CD4-positive, alpha-beta memory T cell (primary cell): ENCODE data around the gene TRMT2A. TPM values are rescaled to one million over a fixed set of nuclear protein-coding genes. Genes with fewer than 3 reads are reported as not detected.
"Not testable (repeated sequence)": the region's sequence is repeated elsewhere in the genome, so short reads cannot be mapped to it uniquely, and the experiment has no call there.

Experiments
- CTCF ChIA-PET: fragments of 350-600 bp; sonication (Branson Sonifier 250); formaldehyde crosslinking; loops from one replicate; lab custom pipeline; 2021; ENCODE audit warnings: inconsistent platforms; ENCODE audit not compliant: partially characterized antibody; lab: Charles Lee
- POLR2A ChIA-PET: fragments of 350-600 bp; sonication (Branson Sonifier 250); formaldehyde crosslinking; loops from one replicate; lab custom pipeline; 2021; ENCODE audit not compliant: partially characterized antibody; lab: Charles Lee
- DNase-seq, 5 donors: peaks; one replicate each; pipeline versions ENCODE4 v3.0.0 to v3.0.0-alpha.2; 2020 to 2022; ENCODE audit warnings: mixed read lengths in 1 of 5
- H3K27ac ChIP-seq: one replicate; pipeline ENCODE4 v1.7.0; 2013; ENCODE audit warnings: low read depth, low read length
- H3K27me3 ChIP-seq: 2 replicates; pipeline ENCODE4 v1.7.0; 2013; ENCODE audit warnings: mild to moderate bottlenecking, low read length, moderate library complexity; ENCODE audit not compliant: insufficient read depth
- H3K36me3 ChIP-seq: 2 replicates; pipeline ENCODE4 v1.7.0; 2013; ENCODE audit warnings: mild to moderate bottlenecking, low read length, moderate library complexity; ENCODE audit not compliant: insufficient read depth
- H3K4me1 ChIP-seq: 2 replicates; pipeline ENCODE4 v1.7.0; 2013; ENCODE audit warnings: mild to moderate bottlenecking, low read length, moderate library complexity; ENCODE audit not compliant: insufficient read depth
- H3K4me3 ChIP-seq, 2 donors: one replicate each; pipeline ENCODE4 v1.7.0; 2013; ENCODE audit warnings: low read length in 2 of 2, mild to moderate bottlenecking in 1 of 2
- H3K9me3 ChIP-seq, 2 donors: one replicate each; pipeline ENCODE4 v1.7.0; 2013; ENCODE audit warnings: low read length in 2 of 2, control low read depth in 1 of 2; ENCODE audit not compliant: control insufficient read depth in 1 of 2
- H3K27ac Mint-ChIP-seq, 7 donors: one replicate each; pipeline ENCODE4 v1.8.0; 2020 to 2021; ENCODE audit warnings: mixed read lengths in 7 of 7, mild to moderate bottlenecking in 6 of 7, inconsistent platforms in 3 of 7, moderate library complexity in 3 of 7
- H3K27me3 Mint-ChIP-seq, 2 donors: one replicate each; pipeline ENCODE4 v1.8.0; 2020 to 2021; ENCODE audit warnings: mixed read lengths in 2 of 2
- H3K36me3 Mint-ChIP-seq, 2 donors: one replicate each; pipeline ENCODE4 v1.8.0; 2020 to 2021; ENCODE audit warnings: mixed read lengths in 2 of 2, inconsistent platforms in 1 of 2, mild to moderate bottlenecking in 1 of 2
- H3K4me1 Mint-ChIP-seq, 4 donors: one replicate each; pipeline ENCODE4 v1.8.0; 2020 to 2021; ENCODE audit warnings: mixed read lengths in 4 of 4, mild to moderate bottlenecking in 1 of 4
- H3K4me3 Mint-ChIP-seq, 8 donors: one replicate each; pipeline ENCODE4 v1.8.0; 2020 to 2021; ENCODE audit warnings: mixed read lengths in 8 of 8, mild to moderate bottlenecking in 7 of 8, moderate library complexity in 6 of 8, inconsistent platforms in 3 of 8
- H3K9me3 Mint-ChIP-seq, 8 donors: one replicate each; pipeline ENCODE4 v1.8.0; 2020 to 2021; ENCODE audit warnings: mixed read lengths in 8 of 8, mild to moderate bottlenecking in 5 of 8, inconsistent platforms in 3 of 8, moderate library complexity in 1 of 8
- intact Hi-C: fragments of 100-400 bp; cut with micrococcal nuclease; formaldehyde crosslinking; loops from one replicate; pipeline ENCODE4 v1.15.1; 2023
- polyA plus RNA-seq, 2 donors: library from polyadenylated mRNA; unstranded; fragments of 300-500 nt; fragmentation: Illumina TruSeq; gene quantifications; one replicate each; pipeline ENCODE4 v1.2.3, GENCODE V29; 2021
- total RNA-seq, 2 experiments: library from RNA; stranded (reverse); gene quantifications; one replicate each; pipeline ENCODE4 v1.2.3, GENCODE V29; 2021

The TRMT2A gene
- total and polyA plus RNA-seq, 4 experiments from 2014 or later, result 28.0 to 126 (median 73.5) TPM

DNA sequence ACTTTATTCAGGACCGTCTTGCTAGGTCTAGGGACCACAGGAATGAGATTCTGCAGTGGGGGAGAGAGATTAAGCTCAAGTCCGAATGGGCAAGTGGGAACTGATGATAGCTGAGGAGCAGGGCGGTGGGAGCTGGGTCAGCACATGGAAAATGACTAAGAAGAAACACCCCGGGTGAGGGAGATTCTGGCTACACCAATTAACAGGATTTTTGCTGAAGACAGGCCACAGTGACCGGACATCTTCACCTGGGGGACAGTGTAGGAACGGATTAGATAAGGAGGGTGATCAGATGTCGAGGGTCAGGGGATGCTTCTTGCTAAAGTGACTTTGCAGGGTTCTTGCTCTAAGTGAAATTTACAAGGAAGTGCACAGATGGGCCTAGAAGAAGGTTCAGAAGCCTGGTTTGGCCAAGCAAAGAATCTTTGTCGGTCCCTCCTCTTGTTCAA lies 45.5 kb downstream of the TRMT2A start:
- no peaks in the 10 kb centered on the region for H3K27me3 Mint-ChIP-seq
- intact Hi-C loops, result no loop called here
- Histone ChIP-seq H3K36me3 (no peaks in the 10 kb centered on the region), H3K9me3 (no peaks in the 10 kb centered on the region), H3K27me3 (no peaks in the 10 kb centered on the region), H3K27ac (no peak overlapping the region), H3K4me3 (no peak overlapping the region), H3K4me1 (peaks cover 8% of the 10 kb centered on the region)
- ChIA-PET POLR2A (no interaction called here), CTCF (interaction anchor here (1.1 kb wide), 1 partner anchor 12 kb away, joined by 4 read pairs; no protein-coding TSS in a partner anchor)
- H3K9me3 Mint-ChIP-seq, result no peaks in the 10 kb centered on the region
- H3K4me1 Mint-ChIP-seq, result no peaks in the 10 kb centered on the region
- H3K4me3 Mint-ChIP-seq, result no peak overlapping the region
- H3K27ac Mint-ChIP-seq, result no peak overlapping the region
- DNase-seq, result no peak
- no peaks in the 10 kb centered on the region for H3K36me3 Mint-ChIP-seq

GRCh38 chr22:20069331-20070042 lies 47.5 kb downstream of the TRMT2A start:
- CTCF ChIA-PET, result interaction anchor here (0.6 kb wide), 1 partner anchor 157 kb away, joined by 3 read pairs; no protein-coding TSS in a partner anchor
- intact Hi-C loops, result no loop called here

DNA sequence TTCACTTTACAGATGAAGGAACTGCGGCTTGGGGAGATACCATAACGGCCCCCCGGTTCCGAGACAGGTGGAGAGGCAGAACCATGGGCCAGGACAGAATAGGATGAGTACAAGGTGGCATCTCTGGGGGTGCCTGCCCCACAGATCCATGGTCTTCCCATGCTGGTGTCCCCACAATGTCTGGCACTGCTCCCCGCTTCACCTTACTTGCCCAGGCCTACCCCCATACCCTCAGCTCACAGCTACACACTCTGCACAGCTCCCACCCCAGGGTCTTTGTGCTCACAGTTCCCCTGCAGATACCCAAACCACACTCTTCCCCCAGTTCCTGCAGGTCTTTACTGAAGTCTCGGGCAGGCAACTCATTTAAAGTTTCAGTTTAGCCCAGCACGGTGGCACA lies 48.4 kb downstream of the TRMT2A start:
- Histone ChIP-seq H3K27me3 (no peaks in the 10 kb centered on the region), H3K27ac (no peak overlapping the region), H3K36me3 (peaks cover 7% of the 10 kb centered on the region), H3K9me3 (no peaks in the 10 kb centered on the region), H3K4me1 (peaks cover 4% of the 10 kb centered on the region), H3K4me3 (no peak overlapping the region)
- H3K27me3 Mint-ChIP-seq, result no peaks in the 10 kb centered on the region
- H3K4me3 Mint-ChIP-seq, result no peak overlapping the region
- no peak overlapping the region for H3K27ac Mint-ChIP-seq
- POLR2A ChIA-PET, result no interaction called here
- H3K9me3 Mint-ChIP-seq, result no peaks in the 10 kb centered on the region
- peaks cover 0 to 10% of the 10 kb centered on the region in 2 donors for H3K36me3 Mint-ChIP-seq
- H3K4me1 Mint-ChIP-seq, result peaks cover 0 to 2% (median 0%) of the 10 kb centered on the region in 4 donors
- intact Hi-C loops, result no loop called here
- CTCF ChIA-PET, result interaction anchor here (0.6 kb wide), 1 partner anchor 156 kb away, joined by 3 read pairs; no protein-coding TSS in a partner anchor
- no peak for DNase-seq

More at GRCh38 chr22:20069331-20070042, 47.5 kb downstream of the TRMT2A start:
- Histone ChIP-seq H3K27ac (no peak overlapping the region), H3K4me1 (peaks cover 4% of the 10 kb centered on the region), H3K9me3 (no peaks in the 10 kb centered on the region), H3K36me3 (peaks cover 3% of the 10 kb centered on the region), H3K4me3 (no peak overlapping the region), H3K27me3 (no peaks in the 10 kb centered on the region)
- peaks cover 0 to 2% (median 0%) of the 10 kb centered on the region in 4 donors for H3K4me1 Mint-ChIP-seq
- no peak for DNase-seq
- peaks cover 0 to 6% of the 10 kb centered on the region in 2 donors for H3K36me3 Mint-ChIP-seq
- no peaks in the 10 kb centered on the region for H3K9me3 Mint-ChIP-seq
- H3K27ac Mint-ChIP-seq, result no peak overlapping the region
- POLR2A ChIA-PET, result no interaction called here
- H3K27me3 Mint-ChIP-seq, result no peaks in the 10 kb centered on the region
- no peak overlapping the region for H3K4me3 Mint-ChIP-seq

- H3K4me3 Mint-ChIP-seq, H3K4me1 Mint-ChIP-seq, H3K27me3 ChIP-seq, DNase-seq, intact Hi-C loops, H3K27ac ChIP-seq, H3K27me3 Mint-ChIP-seq, H3K9me3 ChIP-seq, POLR2A ChIA-PET, H3K4me1 ChIP-seq, H3K9me3 Mint-ChIP-seq, CTCF ChIA-PET, H3K27ac Mint-ChIP-seq, H3K4me3 ChIP-seq: not testable (repeated sequence)
- H3K36me3 ChIP-seq, result peaks cover 14% of the 10 kb centered on the region
- peaks cover 6 to 17% of the 10 kb centered on the region in 2 donors for H3K36me3 Mint-ChIP-seq
Observed at GRCh38 chr22:20067384-20067682, 49.7 kb downstream of the TRMT2A start.

DNA sequence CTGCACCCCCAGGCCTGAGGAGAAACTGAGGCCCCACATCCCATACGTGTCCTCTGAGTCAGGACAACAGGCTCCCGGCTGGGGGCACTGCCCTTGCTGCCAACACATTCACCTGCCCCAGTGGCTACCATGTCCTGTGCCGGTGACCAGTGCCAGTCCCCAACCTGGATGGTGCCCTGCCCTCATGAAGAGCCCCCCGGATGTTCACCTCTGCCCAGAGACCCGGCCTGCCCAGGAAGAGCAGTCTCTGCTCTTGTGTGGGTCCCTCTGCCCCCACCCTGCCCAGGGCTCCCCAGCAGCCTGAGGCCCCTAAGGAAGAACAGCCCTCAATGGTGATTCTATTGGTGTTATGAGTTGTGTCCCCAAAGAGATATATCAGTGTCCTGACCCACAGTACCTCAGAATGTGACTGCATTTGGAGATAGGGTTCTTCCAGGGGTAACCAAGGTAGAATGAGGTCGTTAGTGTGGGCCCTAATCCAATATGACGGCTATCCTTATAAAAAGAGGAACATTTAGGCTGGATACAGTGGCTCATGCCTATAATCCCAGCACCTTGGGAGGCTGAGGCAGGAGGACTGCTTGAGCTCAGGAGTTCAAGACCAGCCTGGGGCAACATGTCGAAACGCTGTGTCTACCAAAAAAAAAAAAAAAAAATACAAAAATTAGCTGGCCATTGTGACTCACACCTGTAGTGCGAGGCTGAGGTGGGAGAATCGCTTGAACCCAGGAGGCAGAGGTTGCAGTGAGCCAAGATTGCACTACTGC lies 50.2 kb downstream of the TRMT2A start:
- H3K27ac Mint-ChIP-seq, result peak overlapping the region in 1 of 7 donors; percentile 46
- no peaks in the 10 kb centered on the region for H3K9me3 Mint-ChIP-seq
- H3K4me3 Mint-ChIP-seq, result no peak overlapping the region
- Histone ChIP-seq H3K27me3 (no peaks in the 10 kb centered on the region), H3K4me1 (no peaks in the 10 kb centered on the region), H3K9me3 (no peaks in the 10 kb centered on the region), H3K4me3 (no peak overlapping the region), H3K36me3 (peaks cover 19% of the 10 kb centered on the region), H3K27ac (no peak overlapping the region)
- ChIA-PET POLR2A (no interaction called here), CTCF (no interaction called here)
- H3K4me1 Mint-ChIP-seq, result peaks cover 0 to 2% (median 0%) of the 10 kb centered on the region in 4 donors
- intact Hi-C loops, result no loop called here
- no peak for DNase-seq
- H3K36me3 Mint-ChIP-seq, result peaks cover 6 to 18% of the 10 kb centered on the region in 2 donors
- no peaks in the 10 kb centered on the region for H3K27me3 Mint-ChIP-seq

DNA sequence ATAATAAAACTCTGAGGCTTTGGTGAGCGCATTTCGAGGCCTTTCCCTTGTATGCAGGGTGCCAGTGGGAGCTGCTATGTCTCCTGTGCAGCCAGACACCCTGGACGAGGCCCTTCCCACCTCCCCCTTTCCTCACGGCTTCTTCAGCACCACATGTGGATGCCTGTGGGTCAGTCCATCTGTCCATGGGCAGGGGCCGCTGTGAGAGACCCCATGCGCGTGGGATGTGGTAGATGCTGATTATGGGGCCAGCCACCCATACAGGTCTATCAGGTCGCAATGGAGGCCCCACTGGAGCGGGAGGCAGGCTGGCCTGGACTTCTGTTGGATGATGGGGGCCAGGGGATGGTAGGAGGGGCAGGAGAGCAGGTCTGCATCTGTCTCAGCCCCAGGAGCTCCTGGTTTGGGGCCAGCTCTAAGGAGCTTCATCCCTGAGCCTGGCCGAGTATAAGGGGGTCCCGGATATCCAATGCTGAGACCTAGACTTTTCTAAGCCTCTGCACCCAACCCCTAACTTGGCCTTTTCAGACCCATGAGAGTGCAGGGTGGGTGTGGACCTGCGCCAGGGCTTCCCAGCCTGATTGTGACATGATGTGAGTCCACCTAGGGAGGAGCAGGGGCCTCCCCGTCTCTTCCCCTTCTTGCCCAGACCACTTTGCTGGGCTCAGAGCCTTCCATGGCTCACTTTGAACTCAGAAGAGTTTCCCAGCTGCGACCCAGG lies 51.0 kb downstream of the TRMT2A start:
- peaks cover 6 to 20% of the 10 kb centered on the region in 2 donors for H3K36me3 Mint-ChIP-seq
- no peak overlapping the region for H3K4me3 Mint-ChIP-seq
- H3K27me3 ChIP-seq, result no peaks in the 10 kb centered on the region
- H3K27ac ChIP-seq, result no peak overlapping the region
- peaks cover 0 to 2% (median 0%) of the 10 kb centered on the region in 4 donors for H3K4me1 Mint-ChIP-seq
- intact Hi-C loops, result no loop called here
- DNase-seq, result no peak
- no peaks in the 10 kb centered on the region for H3K4me1 ChIP-seq
- peaks cover 0 to 2% (median 0%) of the 10 kb centered on the region in 8 donors for H3K9me3 Mint-ChIP-seq
- ChIA-PET POLR2A (no interaction called here), CTCF (no interaction called here)
- H3K27ac Mint-ChIP-seq, result no peak overlapping the region
- no peak overlapping the region for H3K4me3 ChIP-seq
- H3K9me3 ChIP-seq, result no peaks in the 10 kb centered on the region
- peaks cover 27% of the 10 kb centered on the region for H3K36me3 ChIP-seq
- H3K27me3 Mint-ChIP-seq, result no peaks in the 10 kb centered on the region
